ENCODE measurements around the gene AMDHD1. TPM values are rescaled to one million over a fixed set of nuclear protein-coding genes. Genes with fewer than 3 reads are reported as not detected.

Gene AMDHD1
- total RNA-seq, 1 experiment from 2014 or later: 1.6 TPM

GRCh38 chr12:96015672-96016071 lies 72.5 kb downstream of the AMDHD1 start:
- CTCF ChIA-PET: interaction anchor here (1.5 kb wide), 1 partner anchor 17 kb away, joined by 5 read pairs; no protein-coding TSS in a partner anchor
- TF ChIP-seq SP1 (CRISPR knock-in tag; conservative IDR thresholded peaks at IDR 0.05): no peak
- TF ChIP-seq ZNF671 (CRISPR knock-in tag; IDR thresholded peaks at IDR 0.05): no peak
- no peaks in the 10 kb centered on the region for H3K4me1 Mint-ChIP-seq
- POLR2A ChIA-PET: no interaction called here
- H3K9me3 Mint-ChIP-seq: no peaks in the 10 kb centered on the region
- ATAC-seq: peak; percentile 66
- no peak overlapping the region for H3K27ac Mint-ChIP-seq
- H3K4me3 Mint-ChIP-seq: no peak overlapping the region
- H3K27me3 Mint-ChIP-seq (ENCODE audit: low read depth): no peaks in the 10 kb centered on the region
- peak; percentile 50 for DNase-seq (ENCODE audit: low spot score)
- H3K36me3 Mint-ChIP-seq: peaks cover 71% of the 10 kb centered on the region

Other genes with a start within 250 kb of the AMDHD1 start
- 1.9 to 2.7 TPM (median 2.1 TPM) in 3 replicates for gene NTN4, start 152.6 kb upstream of the AMDHD1 start, total RNA-seq (2021)
- 70.7 to 75.8 TPM (median 74.9 TPM) in 3 replicates for gene SNRPF, start 84.4 kb upstream of the AMDHD1 start, total RNA-seq (2021)
- 0.07 TPM in 1 of 3 replicates, not detected in the others for gene CCDC38, start 717 bp upstream of the AMDHD1 start, total RNA-seq (2021)
- 0.23 to 0.39 TPM (median 0.32 TPM) in 3 replicates for gene HAL, start 53.0 kb downstream of the AMDHD1 start, total RNA-seq (2021)
- 134 to 172 TPM (median 162 TPM) in 3 replicates for gene LTA4H, start 92.3 kb downstream of the AMDHD1 start, total RNA-seq (2021)